ENCODE data around the gene NRDE2.

- TF ChIP-seq ZNF707 (tag by site-specific recombination; IDR thresholded peaks at IDR 0.05) (no peak), ZNF521 (tag by site-specific recombination; IDR thresholded peaks at IDR 0.05) (no peak), ZNF37A (tag by site-specific recombination; IDR thresholded peaks at IDR 0.05) (no peak), ZFP3 (tag by site-specific recombination; IDR thresholded peaks at IDR 0.05; ENCODE audit: low read depth) (no peak), ZNF518A (tag by site-specific recombination; conservative IDR thresholded peaks at IDR 0.05; ENCODE audit: low read depth) (no peak), ELK4 (IDR thresholded peaks at IDR 0.05; ENCODE audit: borderline replicate concordance, low read depth, low read length) (no peak)
- TF ChIP-seq, protein P1, sequence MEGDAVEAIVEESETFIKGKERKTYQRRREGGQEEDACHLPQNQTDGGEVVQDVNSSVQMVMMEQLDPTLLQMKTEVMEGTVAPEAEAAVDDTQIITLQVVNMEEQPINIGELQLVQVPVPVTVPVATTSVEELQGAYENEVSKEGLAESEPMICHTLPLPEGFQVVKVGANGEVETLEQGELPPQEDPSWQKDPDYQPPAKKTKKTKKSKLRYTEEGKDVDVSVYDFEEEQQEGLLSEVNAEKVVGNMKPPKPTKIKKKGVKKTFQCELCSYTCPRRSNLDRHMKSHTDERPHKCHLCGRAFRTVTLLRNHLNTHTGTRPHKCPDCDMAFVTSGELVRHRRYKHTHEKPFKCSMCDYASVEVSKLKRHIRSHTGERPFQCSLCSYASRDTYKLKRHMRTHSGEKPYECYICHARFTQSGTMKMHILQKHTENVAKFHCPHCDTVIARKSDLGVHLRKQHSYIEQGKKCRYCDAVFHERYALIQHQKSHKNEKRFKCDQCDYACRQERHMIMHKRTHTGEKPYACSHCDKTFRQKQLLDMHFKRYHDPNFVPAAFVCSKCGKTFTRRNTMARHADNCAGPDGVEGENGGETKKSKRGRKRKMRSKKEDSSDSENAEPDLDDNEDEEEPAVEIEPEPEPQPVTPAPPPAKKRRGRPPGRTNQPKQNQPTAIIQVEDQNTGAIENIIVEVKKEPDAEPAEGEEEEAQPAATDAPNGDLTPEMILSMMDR (tag by site-specific recombination; IDR thresholded peaks at IDR 0.05) = no peak
- TF ChIP-seq, protein P2, sequence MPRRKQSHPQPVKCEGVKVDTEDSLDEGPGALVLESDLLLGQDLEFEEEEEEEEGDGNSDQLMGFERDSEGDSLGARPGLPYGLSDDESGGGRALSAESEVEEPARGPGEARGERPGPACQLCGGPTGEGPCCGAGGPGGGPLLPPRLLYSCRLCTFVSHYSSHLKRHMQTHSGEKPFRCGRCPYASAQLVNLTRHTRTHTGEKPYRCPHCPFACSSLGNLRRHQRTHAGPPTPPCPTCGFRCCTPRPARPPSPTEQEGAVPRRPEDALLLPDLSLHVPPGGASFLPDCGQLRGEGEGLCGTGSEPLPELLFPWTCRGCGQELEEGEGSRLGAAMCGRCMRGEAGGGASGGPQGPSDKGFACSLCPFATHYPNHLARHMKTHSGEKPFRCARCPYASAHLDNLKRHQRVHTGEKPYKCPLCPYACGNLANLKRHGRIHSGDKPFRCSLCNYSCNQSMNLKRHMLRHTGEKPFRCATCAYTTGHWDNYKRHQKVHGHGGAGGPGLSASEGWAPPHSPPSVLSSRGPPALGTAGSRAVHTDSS (tag by site-specific recombination; IDR thresholded peaks at IDR 0.05) = no peak
Observed at GRCh38 chr14:90345239-90345557, 13.5 kb upstream of the NRDE2 start.
